ENCODE measurements around the gene PCCA.
"Not testable (repeated sequence)": the region's sequence is repeated elsewhere in the genome, so short reads cannot be mapped to it uniquely, and the experiment has no call there.

Gene PCCA

GRCh38 chr13:100365680-100366079, 276.8 kb downstream of the PCCA start:
- DNase-seq: no peak

- no peak for DNase-seq
These were observed 289.6 kb downstream of the PCCA start for GRCh38 chr13:100378533-100378932.

GRCh38 chr13:100381595-100382224, 292.8 kb downstream of the PCCA start:
- DNase-seq: no peak

GRCh38 chr13:100382785-100383184, 293.9 kb downstream of the PCCA start:
- DNase-seq: no peak

- DNase-seq: no peak
These were observed 298.5 kb downstream of the PCCA start for GRCh38 chr13:100387416-100387815.

GRCh38 chr13:100388150-100388549, 299.3 kb downstream of the PCCA start:
- not testable (repeated sequence) for DNase-seq

- DNase-seq: no peak
These were observed 300.0 kb downstream of the PCCA start for GRCh38 chr13:100388923-100389322.

GRCh38 chr13:100389617-100390016, 300.7 kb downstream of the PCCA start:
- no peak for DNase-seq

- DNase-seq: peak; percentile 62 to 65
These were observed 304.1 kb downstream of the PCCA start for GRCh38 chr13:100392709-100393630.

- no peak for DNase-seq
These were observed 305.3 kb downstream of the PCCA start for GRCh38 chr13:100394005-100394695.

- DNase-seq: no peak
These were observed 306.9 kb downstream of the PCCA start for GRCh38 chr13:100395698-100396373.

- DNase-seq: no peak
These were observed 307.9 kb downstream of the PCCA start for GRCh38 chr13:100396776-100397175.

GRCh38 chr13:100397627-100398026, 308.7 kb downstream of the PCCA start:
- DNase-seq: no peak

GRCh38 chr13:100398360-100398759, 309.5 kb downstream of the PCCA start:
- no peak for DNase-seq

GRCh38 chr13:100399455-100399854, 310.6 kb downstream of the PCCA start:
- DNase-seq: no peak

GRCh38 chr13:100403675-100404074, 314.8 kb downstream of the PCCA start:
- DNase-seq: no peak

GRCh38 chr13:100409132-100409531, 320.2 kb downstream of the PCCA start:
- no peak for DNase-seq

- no peak for DNase-seq
These were observed 334.5 kb downstream of the PCCA start for GRCh38 chr13:100423375-100423774.

- no peak for DNase-seq
These were observed 340.1 kb downstream of the PCCA start for GRCh38 chr13:100428986-100429385.

- no peak for DNase-seq
These were observed 343.7 kb downstream of the PCCA start for GRCh38 chr13:100432611-100433010.

GRCh38 chr13:100433475-100433874, 344.6 kb downstream of the PCCA start:
- no peak for DNase-seq

GRCh38 chr13:100434010-100434763, 345.3 kb downstream of the PCCA start:
- DNase-seq: no peak
